Activated CD4-positive, alpha-beta T cell treated with anti-CD3 and anti-CD28 coated beads, Interleukin-2, Interleukin-6, amounts not matched to agents 100 ng/mL and 50 ng/mL, durations not matched to agents 16 hours and 8 hours (primary cell): Measurements from ENCODE around the gene CHSY1.

ENCODE experiments used
- DNase-seq: peaks from one replicate; pipeline ENCODE4 v3.0.0-alpha.2; 2020

Gene CHSY1

DNA sequence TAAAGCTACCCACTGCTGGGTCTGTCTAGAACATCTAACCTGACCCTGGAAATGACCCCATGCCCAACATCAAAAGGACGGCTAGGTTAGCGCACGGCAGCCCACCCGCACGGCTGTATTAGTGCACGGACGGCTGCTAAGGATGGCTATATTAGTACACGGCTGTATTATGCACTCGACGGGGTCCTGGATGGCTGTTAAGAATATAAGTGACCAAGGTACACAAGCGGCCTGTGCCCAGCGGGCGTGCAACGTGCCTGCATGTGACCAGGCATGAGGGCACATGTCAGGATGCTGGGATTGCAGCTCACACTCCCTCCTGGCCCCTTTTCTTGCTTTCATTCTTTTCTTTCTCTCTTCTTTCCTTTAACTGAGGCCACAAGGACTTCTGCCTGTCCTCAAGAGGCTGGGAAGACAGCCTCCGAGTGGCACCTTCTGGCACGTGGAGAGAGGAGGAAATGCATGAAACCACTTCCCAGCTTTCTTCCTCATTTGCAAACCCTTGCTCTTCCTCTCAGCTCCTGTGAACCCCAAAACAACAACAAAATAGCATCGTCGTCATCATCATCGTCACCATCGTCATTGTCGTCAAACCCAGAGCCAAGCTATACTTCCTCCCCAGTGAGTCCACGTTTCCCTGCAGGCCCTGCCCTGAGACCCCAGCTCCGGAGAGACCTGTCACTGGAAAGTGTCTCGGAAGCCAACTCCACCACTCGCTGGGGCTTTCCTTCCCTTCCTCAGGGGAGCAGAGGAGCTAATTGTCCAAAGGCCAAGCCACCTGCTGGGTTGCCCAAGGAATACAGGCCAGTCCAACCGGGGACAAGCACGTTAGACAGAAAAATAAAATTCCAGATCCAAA lies 101.8 kb downstream of the CHSY1 start:
- no peak for DNase-seq

DNA sequence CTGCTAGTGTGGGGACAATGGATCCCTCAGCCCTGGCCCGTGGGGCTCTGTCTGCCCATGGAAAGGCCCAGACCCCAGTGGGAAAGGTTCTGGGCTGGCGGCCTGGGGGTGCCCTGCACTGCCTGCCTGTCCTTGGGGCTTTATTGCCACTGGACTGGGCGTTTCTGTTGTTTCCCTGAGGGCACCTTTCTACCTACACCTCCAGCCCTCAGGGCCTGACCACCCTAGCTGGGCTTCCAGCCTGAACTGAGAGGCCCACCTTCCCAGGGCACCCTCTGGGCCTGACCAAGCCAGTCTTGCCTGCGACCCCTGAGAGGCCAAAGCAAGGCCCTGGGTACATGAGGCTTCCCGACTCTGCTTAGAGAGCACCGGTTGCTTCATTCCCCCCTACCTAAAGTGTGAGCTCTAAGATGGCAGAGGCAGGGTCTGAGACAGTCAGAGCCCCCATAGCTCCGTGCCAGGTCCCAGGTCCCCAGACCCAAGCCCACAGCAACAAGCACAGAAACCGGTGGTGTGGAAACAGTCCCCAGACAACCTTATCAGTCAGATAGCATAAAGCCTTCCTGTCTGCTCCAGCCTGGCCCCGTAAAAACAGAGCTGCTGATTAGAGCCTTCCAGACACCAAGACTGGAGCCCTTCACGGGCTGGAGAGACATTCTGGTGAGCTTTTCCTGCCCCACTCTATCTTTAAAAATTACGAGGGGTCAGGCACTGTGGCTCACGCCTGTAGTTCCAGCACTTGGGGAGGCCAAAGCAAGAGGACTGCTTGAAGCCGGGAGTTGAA lies 102.8 kb downstream of the CHSY1 start:
- DNase-seq: no peak

DNA sequence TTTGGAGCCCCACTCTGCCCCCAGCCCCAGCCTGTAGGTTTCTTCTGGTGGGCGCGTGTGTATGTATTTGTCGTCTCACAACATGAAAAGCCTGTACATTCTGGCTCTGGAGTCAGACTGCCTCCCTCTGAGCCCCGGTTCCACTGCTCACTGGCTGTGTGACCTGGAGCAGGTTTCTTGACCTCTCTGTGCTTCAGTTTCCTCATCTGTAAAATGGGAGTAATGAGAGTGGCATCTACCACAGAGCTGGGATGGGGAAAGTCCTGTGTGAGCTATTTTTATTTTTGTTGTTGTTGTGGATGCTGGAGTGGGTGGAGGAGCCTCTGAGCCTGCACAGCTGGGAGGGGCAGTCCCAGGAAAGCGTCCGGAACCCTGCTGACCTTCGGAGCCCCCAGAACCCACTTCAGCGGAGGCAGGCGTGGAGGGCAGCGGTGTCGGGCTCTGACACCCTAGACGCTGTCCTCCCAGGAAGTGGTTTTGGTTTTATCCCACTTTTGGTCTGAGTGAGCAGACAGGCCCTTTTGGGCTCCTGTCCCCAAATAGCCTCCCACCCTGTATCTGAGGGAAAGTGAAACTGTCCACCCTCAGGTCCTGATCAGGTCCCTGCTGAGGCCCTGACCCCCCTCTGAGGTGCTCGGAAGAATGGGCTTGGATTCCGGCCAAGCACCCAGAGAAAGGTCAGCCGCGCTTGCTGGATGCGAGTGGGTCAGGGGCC lies 103.5 kb downstream of the CHSY1 start:
- DNase-seq: no peak

DNA sequence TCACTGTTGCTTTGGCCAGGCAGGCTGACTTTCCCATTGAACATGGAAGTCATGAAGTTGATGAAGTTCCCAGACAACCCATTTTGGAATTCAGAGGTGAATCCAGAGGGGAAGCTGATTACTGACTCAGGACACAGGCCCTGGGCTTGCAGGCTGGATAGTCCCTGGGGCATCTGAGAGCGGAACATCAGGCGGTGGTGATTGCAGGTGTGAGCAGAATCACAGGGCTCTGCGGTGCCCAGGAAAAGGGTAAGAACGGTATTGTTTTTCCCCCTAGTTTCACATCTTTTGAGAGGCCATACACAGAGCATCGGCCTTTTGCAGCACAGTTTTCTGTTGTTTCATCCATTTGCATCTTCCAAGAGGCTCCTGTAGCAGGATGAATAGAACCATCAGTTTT lies 104.7 kb downstream of the CHSY1 start:
- no peak for DNase-seq

DNA sequence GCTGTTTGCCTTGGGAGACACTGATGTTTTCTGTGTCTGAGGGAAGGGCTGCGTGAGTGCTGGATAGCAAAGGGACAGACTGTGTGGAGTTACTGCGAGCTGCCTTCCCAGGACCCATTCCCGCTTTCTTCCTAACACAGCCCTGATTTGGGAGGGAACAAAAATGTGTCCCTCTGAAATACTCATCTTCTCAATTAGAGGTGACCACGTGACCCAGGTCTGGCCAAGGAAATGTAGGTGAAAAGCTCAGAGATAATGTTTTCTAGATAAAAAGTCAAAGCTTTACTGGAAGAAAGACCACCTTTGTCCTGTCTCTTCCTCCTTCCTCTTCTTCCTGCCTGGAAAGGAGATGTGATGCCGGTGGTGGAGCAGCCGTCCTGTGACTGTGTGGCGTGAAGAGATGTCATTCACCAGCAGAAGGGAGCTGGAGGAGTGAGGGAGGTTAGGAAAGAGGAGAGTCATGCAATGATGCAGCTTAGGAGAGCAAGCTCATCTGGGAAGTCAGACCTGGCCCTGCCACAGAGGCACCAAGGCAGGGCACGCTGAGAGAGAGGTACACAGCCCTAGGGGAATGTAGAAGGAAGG lies 105.6 kb downstream of the CHSY1 start:
- no peak for DNase-seq

DNA sequence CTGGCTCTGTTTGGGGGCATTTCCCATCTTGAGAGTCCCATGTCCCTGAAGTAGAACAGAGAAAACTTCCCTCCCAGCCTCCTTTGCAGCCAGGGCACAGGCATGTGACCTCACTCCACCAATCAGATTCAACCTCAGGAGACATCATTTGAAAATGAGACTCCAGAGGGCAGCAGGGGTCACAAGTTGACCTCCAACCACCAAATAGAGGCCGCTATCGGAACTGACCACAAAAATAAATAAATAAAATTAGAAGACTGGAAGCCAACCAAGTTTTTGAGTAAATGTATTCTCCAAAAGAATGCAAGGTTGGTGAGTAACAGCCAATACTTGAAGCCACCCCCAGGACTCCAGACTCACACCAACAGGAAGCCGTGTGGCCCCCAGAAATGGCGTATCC lies 106.5 kb downstream of the CHSY1 start:
- DNase-seq: no peak

DNA sequence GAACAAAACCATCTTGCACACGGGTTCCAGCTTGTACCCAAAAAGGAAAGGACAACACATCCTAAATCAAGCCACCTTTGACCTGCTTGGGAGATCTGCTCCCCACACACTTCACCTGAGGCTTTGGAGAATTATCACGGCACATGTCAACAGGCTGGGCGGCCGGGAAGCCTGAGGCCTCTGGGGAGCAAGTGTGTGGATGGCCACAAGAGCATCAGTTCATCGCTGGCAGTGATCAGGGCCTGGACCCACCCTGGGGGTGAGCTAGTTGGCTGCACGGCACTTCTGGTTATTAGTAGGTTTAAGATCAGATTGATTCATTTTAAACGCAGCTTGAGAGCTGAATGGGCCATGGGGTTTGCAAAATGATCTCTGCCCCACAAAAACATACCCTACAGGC lies 108.5 kb downstream of the CHSY1 start:
- DNase-seq: no peak

DNA sequence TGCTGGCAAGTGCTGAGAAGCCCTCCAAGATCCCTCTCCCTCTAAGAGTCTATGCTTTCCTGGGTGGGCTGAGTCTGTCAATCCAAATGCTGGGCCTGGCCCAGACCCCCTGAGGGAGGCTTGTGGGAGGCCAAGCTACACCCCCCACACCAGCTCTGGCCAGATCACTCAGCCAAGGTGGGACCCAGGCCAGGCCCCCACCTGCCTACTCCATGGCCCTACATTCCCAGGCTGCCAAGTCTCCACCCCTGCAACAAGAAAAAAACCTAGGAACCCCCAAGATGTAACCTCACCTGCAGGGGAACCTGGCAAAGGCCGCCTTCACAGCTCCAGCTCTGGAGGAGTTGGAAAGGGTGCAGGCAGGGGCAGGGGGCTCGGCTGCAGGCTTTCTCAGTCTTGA lies 109.1 kb downstream of the CHSY1 start:
- no peak for DNase-seq

DNA sequence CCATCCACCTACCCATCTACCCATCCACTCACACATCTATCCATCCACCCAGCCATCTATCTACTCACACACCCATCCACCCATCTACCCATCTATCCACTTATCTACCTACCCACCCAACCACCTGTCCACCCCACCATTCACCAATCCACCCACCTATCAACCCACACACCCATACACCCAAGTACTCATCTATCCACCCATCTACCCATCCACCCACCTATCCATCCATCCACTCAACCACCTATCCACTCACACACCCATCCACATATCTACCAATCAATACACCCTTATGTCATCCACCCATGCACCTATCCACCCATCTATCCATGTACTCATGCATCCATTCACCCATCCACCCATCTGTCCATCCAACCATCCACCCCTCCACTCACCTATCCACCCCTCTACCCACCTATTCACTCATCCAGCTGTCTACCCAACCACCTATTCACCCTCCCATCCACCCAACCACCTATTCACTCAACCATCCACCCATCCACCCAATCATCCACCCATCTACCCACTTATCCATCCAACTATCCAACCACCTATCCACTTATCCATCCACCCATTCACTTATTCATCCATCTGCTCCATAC lies 109.8 kb downstream of the CHSY1 start:
- DNase-seq: no peak

DNA sequence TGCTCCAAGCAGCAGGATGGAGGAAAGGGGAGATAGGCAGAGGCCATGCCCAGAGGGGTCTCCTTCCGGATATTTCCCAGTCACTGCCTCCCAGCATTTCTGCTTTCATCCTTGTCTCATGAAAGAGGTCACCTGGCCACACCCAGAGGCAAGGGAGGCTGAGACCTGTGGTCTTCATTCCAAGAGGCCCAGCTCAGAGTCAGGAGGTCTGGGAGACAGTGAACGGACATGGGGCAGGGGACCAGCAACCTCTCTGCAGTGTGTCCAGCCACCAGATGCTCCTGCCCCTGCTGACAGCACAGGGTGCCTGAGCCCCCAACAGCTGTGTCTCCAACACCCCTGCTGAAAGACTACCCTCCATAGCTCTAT lies 111.2 kb downstream of the CHSY1 start:
- no peak for DNase-seq

DNA sequence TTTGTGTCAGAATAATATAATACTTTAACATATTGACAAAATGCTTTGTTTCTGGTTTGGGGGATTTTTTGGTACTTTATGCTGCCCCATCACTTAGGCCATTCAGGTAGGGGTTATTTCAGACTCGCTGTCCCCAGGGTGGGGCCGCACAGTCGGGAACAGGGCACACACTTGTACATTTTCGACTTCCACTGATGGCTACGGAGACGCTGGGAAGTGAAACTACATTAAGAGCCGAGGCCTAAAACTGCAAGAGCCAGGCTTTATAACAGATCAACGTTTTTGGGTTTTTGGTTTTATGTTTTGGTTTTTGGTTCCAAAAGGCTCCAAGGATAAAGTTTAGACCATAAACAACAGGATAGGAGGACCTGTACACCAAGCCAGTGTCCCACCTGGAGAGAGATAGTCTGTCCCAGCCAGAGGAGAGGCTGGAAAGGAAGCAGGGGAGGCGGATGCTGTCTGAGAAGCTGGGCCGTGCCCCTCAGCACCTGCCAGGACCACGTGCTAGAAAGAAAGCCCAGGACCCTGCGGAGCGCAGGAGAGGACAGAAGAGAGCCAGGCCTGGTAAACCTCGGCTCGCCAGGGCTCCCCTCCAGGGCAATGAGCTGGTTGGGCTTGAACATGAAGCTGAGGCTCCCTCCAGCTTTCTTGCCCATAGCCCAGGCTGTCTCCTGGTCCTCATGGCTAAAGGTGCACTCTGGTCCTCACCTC lies 111.7 kb downstream of the CHSY1 start:
- DNase-seq: no peak

DNA sequence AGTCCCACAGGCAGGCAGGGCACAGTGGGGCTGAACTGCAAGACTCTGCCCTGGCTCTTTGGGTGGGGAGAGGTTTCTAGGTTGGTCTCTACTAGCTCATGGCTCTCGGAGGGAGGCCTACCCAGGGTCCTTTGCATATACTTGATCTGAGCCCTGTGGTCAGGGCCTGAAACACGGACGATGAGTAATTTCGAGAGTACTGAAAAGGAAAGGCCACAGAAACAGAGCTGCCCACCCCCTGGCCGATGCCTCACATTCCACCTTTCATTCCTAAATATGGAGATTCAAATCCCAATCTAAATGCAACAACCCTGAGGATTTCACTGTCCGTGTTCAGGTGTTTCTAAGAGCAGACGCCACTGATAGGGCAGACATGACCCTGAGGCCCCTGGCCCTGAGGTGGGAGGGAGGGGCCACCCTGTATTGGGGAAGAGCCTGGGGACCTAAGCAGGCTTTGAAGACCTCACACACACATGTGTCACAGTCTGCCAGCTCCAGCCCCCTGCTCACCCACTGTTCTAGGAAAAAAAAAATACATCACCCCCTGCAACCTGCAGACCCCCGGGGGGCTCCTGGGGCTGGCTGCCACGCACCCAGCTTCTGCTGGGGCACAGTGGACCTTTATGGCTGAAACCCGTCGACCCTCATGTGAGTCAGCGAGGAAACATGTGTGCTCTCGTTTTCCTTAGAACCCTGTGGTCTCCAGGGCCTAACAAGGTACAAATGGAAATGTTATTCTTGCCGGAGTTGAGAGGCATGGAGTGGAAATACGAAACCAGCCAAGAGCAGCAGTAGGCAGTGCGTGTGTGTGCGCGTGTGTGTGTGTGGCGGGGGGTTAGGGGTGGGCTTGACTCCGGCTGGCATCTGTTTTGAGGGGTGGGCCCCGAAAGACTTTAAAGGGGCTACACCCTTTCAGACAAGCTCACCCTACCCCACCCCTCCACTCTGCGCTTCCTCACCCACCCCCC lies 112.7 kb downstream of the CHSY1 start:
- DNase-seq: no peak

DNA sequence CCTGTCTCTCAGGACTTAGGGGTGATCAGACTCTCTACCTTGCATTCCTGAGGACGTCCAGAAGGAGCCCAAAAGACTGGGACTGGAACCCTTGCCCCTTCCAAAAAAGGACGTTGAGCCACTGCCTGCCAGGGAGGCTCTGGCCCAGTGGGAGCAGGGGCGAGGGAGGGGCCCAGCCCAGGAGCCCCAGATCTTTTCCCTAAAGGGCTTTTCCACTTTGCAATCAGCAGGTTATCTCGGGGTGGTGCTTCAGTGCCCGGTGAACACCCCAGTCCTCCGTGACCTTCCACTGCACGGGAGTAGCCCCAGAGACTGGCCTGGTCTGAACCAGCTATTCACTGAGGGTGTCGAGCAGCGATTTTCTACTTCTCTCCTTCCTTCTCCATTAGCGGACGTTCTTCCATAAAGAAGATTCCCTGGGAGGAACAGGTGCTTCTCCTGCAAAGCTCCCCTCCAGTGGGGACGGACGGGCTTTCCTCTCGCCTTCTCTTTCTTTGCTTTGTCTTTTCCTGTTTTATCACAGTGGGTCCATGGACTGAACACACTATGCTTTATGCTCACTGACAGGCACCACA lies 113.7 kb downstream of the CHSY1 start:
- DNase-seq: no peak

DNA sequence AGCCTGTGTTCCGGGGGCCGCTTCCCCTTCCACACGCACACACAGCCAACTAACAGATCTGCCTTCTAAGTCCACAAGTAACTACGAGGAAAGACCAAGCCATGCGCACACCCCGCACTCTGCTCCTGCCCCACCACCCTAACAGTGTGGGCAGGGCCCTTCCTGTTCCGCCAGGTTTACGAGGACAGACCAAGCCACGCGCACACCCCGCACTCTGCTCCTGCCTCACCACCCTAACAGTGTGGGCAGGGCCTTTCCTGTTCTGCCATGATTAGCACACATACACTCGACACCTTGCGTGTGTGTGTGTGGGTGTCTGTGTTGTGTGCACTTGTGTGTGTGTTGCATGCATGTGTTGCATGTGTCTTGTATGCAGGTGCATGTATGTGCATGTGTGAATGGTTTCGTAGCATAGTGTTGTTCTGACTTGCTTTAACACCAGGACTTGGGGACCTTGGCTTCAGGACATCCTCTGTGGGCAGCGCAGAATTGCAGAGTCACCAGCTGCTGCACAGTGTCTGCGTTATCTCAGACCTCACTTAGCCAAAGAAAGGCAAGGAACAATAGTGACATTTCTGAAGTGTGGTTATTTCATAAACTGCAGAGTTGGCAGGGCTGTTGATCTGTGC lies 114.4 kb downstream of the CHSY1 start:
- peak; percentile 30 for DNase-seq

DNA sequence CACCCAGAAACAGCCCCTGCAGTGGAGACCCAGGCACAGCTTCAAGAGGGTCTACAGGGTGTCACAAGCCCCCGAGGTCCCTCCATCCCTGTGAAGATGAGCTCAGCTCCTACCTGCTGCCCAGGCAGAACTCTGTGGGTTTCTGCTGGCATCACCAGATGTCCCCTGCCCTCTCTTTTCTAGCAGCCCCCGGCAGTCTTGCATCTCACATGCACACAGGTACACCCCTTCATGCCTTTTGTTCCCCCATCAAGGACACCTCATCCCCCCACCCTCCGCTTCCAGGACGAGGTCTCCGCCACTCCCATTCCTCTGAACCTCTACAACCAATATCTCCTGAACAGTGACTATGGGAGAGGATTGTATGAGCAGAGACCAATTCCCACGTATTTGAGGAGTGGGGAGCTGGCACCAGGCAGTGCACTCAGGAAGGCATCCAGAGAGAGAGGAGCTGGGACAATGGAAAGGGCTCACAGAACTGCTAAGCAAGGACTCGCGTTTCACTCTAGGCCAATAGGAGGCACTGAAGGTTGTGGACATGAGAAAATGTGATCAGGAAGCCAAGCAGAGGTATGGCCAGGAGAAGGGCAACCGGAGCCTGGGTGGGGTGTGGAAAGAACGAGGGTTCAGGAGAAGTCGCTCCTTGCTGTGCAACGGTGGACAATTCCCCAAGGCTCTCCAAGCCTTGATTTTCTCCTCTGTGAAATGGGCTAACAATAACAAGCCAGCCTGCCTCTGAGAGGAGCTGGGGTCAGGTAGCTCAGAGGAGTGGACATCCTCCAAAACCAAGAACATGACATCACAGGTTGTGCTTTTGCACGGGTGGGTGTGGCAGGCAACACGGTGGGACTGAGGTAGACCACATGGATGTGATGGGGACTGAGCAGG lies 115.2 kb downstream of the CHSY1 start:
- no peak for DNase-seq

DNA sequence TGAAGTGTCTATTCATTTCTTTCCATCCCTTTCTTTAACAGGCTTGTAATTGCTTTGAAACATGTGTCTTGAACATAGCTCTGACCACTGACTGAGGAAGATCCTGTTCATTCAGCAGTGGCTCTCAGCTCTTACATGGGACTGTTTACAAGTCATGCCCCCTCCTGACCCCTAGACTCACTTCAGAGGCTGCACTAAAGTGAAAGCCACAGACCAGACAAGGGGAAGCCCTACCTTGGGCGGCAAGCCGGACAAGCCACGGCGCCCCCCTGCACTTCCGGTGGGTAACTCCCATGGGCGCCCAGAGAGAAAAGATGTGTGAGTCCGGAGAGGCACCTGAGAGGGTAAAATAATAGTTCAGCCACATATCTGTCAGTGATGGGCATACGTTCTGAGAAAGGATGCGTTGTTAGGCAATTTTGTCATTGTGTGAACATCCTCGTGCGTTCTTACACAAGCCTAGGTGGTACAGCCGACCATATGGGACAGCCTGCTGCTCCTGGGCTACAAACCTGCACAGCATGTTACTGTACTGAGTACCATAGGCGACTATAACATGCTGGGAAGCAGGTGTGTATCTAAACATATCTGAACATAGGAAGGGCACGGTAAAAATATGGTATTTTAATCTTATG lies 116.2 kb downstream of the CHSY1 start:
- no peak for DNase-seq

DNA sequence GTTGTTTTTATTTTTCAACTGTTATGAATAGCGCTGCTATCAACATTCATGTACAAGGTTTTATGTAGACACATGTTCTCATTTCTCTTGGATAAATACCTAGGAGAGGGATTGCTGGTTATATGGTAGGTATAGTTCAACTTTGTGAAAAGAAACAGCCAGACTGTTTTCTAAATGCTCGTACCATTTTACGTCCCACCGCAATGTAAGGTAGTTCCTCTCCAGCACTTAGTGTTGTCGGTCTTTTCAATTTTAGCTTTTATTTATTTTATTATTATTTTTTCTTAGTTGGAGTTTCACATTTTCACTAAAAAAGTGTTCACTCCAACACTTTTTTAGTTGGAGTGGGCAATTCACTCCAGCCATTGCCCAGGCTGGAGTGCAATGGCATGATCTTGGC lies 117.1 kb downstream of the CHSY1 start:
- DNase-seq: no peak

DNA sequence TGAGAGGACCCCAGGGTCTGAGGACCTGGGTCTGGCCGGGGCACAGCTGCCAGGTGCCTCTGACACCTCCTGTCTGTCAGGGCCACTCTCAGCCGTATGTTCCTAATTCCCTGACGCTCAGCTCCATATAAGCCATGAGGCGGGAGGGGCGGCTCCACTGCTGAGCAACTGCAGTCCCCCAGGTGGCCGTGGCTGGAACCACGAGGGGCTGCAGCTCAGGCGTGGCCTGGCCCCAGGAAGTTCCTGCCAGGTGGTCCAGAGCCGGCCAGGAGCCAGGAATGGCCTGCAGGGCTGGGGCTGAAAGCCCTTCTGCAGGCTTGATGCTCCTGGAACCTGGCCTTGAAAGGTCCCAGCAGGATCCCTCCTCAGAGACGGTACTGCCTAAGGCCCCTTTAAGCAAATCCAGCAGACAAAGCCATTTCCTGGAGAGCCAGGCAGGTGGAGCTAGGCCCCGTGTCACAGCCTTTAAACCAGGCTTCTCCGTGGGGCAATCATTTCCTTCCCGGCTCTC lies 118.0 kb downstream of the CHSY1 start:
- DNase-seq: no peak

DNA sequence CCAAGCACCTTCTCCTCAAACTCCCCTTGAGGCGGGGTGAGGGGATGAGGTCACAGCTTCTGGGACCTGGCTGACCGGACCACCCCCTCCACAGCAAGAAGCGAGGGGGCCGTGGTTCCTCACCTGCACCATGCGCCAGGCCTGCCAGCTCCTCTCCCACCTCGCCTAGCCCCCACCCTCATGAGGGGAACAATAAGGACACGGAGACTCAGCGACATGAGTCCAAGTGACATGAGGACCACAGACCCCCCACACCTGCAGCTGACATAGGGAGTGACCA lies 118.7 kb downstream of the CHSY1 start:
- DNase-seq: no peak
